HepG2 (cell line): ENCODE measurements around the gene CFAP45. TPM values are rescaled to one million over a fixed set of nuclear protein-coding genes. Genes with fewer than 3 reads are reported as not detected.

ENCODE experiments used
- ATAC-seq: fragments of 200-7000 bp; cut with Tn5 transposase; 3 replicates; pipeline ENCODE4 v1.9.1; 2020; ENCODE audit warnings: mild to moderate bottlenecking, moderate library complexity
- BruUV-seq: library from RNA; stranded (reverse); fragments of 400-500 nt; replicated peaks from 2 replicates; lab custom pipeline; 2021; lab: Mats Ljungman, UMichigan
- CTCF ChIA-PET: fragments of 300-600 bp; formaldehyde crosslinking; extraction: SDS; loops from one replicate; lab custom pipeline; 2021; ENCODE audit warnings: low total read pairs, inconsistent platforms, low intra/inter-chr PET ratio; lab: Yijun Ruan, JAX
- POLR2A ChIA-PET: fragments of 350-600 bp; sonication (Branson Sonifier 250); formaldehyde crosslinking; loops from one replicate; lab custom pipeline; 2020; ENCODE audit warnings: antibody characterized with exemption, inconsistent platforms; lab: Yijun Ruan, JAX
- DNase-seq: peaks from one replicate; pipeline ENCODE4 v3.0.0-alpha.2; 2015; ENCODE audit warnings: low spot score
- FAIRE-seq: peaks from 3 replicates; lab custom pipeline; 2011; peaks lifted over from hg19 to GRCh38; lab: Jason Lieb, UNC
- H2AFZ ChIP-seq: one replicate; pipeline ENCODE4 v1.6.1; 2011; ENCODE audit warnings: low read length, inconsistent platforms
- H3K27ac ChIP-seq: fragments of 300-600 bp; 3 replicates; pipeline ENCODE4 v1.8.0; 2011; ENCODE audit warnings: mixed run types, mild to moderate bottlenecking, mixed read lengths, low read length, inconsistent platforms; ENCODE audit not compliant: insufficient read depth; ENCODE audit errors: extremely low read length
- H3K27me3 ChIP-seq, 2 experiments: fragments of 200-600 bp in 1 of 2; 2 replicates in 1 of 2; 3 replicates in 1 of 2; pipeline versions ENCODE4 v1.6.0 to v1.8.0; 2011; ENCODE audit warnings: low read length in 2 of 2, mild to moderate bottlenecking in 2 of 2, moderate library complexity in 2 of 2, inconsistent platforms in 1 of 2; ENCODE audit not compliant: insufficient read depth in 2 of 2, control insufficient read depth in 1 of 2
- H3K36me3 ChIP-seq, 2 experiments: fragments of 200-600 bp in 1 of 2; replicated peaks in 1 of 2; 2 replicates in 1 of 2; 3 replicates in 1 of 2; pipeline versions ENCODE4 v1.5.1 to v1.8.0; 2011; ENCODE audit warnings: low read length in 2 of 2, inconsistent platforms in 1 of 2; ENCODE audit not compliant: insufficient read depth in 2 of 2, control insufficient read depth in 1 of 2
- H3K4me1 ChIP-seq: 2 replicates; pipeline ENCODE4 v1.5.1; 2012; ENCODE audit warnings: low read length, inconsistent platforms; ENCODE audit not compliant: insufficient read depth
- H3K4me2 ChIP-seq: 2 replicates; pipeline ENCODE4 v1.6.0; 2011; ENCODE audit warnings: low read depth, low read length, inconsistent platforms
- H3K4me3 ChIP-seq, 3 experiments: fragments of 200-600 bp in 1 of 3; sonication (generic), shearing (Covaris generic) in 1 of 3; replicated peaks in 1 of 3; 2 replicates each; pipeline ENCODE4 v1.5.1; 2011 to 2016; ENCODE audit warnings: low read length in 3 of 3, inconsistent platforms in 2 of 3, low read depth in 2 of 3, mild to moderate bottlenecking in 2 of 3, control low read depth in 1 of 3, mixed read lengths in 1 of 3; ENCODE audit not compliant: insufficient read depth in 1 of 3
- H3K79me2 ChIP-seq: one replicate; pipeline ENCODE4 v1.6.1; 2011; ENCODE audit warnings: low read length, inconsistent platforms; ENCODE audit not compliant: insufficient read depth
- H3K9ac ChIP-seq: 2 replicates; pipeline ENCODE4 v1.6.0; 2011; ENCODE audit warnings: mild to moderate bottlenecking, low read depth, low read length, inconsistent platforms; ENCODE audit not compliant: insufficient read depth
- H3K9me3 ChIP-seq: 2 replicates; pipeline ENCODE4 v1.5.1; 2012; ENCODE audit warnings: mild to moderate bottlenecking, low read length
- H4K20me1 ChIP-seq: 2 replicates; pipeline ENCODE4 v1.6.0; 2011; ENCODE audit warnings: inconsistent platforms, mild to moderate bottlenecking, low read length, moderate library complexity; ENCODE audit not compliant: insufficient read depth
- ATF1 ChIP-seq: IDR thresholded peaks from 2 replicates; pipeline ENCODE4 v1.6.1; 2016; ENCODE audit warnings: mild to moderate bottlenecking, control low read depth
- BATF2 ChIP-seq: sonication (generic); formaldehyde crosslinking; IDR thresholded peaks from 2 replicates; pipeline ENCODE4 v1.8.0; 2022; ENCODE audit warnings: mild to moderate bottlenecking, missing genetic modification reagents, moderate library complexity
- CTCF ChIP-seq: sonication (generic); formaldehyde crosslinking; IDR thresholded peaks from 2 replicates; pipeline ENCODE4 v1.5.0; 2020; ENCODE audit warnings: mild to moderate bottlenecking, missing genetic modification reagents, moderate library complexity
- EED ChIP-seq: sonication (generic); formaldehyde crosslinking; IDR thresholded peaks from 2 replicates; pipeline ENCODE4 v1.5.0; 2020; ENCODE audit warnings: mild to moderate bottlenecking, missing genetic modification reagents
- GABPB1 ChIP-seq: IDR thresholded peaks from 2 replicates; pipeline ENCODE4 v1.6.1; 2016; ENCODE audit warnings: mild to moderate bottlenecking, missing genetic modification reagents, moderate library complexity, missing compliant biosample characterization
- GATAD2A ChIP-seq: IDR thresholded peaks from 2 replicates; pipeline ENCODE4 v1.6.1; 2016
- HCFC1 ChIP-seq: fragments of 150-350 bp; IDR thresholded peaks from 2 replicates; pipeline ENCODE4 v1.6.1; 2014; ENCODE audit warnings: low read depth, low read length
- HOXA3 ChIP-seq: sonication (generic); formaldehyde crosslinking; IDR thresholded peaks from 2 replicates; pipeline ENCODE4 v1.5.0; 2020; ENCODE audit warnings: missing genetic modification reagents
- KDM1A ChIP-seq: IDR thresholded peaks from 2 replicates; pipeline ENCODE4 v1.6.1; 2016; ENCODE audit warnings: missing compliant biosample characterization
- MAF1 ChIP-seq: sonication (generic); formaldehyde crosslinking; IDR thresholded peaks from 2 replicates; pipeline ENCODE4 v1.5.0; 2020; ENCODE audit warnings: missing genetic modification reagents, borderline replicate concordance
- MAFG ChIP-seq: sonication (generic); formaldehyde crosslinking; IDR thresholded peaks from 2 replicates; pipeline ENCODE4 v1.5.1; 2020; ENCODE audit warnings: mild to moderate bottlenecking, missing genetic modification reagents
- NFYC ChIP-seq: IDR thresholded peaks from 2 replicates; pipeline ENCODE4 v1.6.1; 2016; ENCODE audit warnings: missing genetic modification reagents, missing compliant biosample characterization
- REPIN1 ChIP-seq: sonication (generic); formaldehyde crosslinking; IDR thresholded peaks from 2 replicates; pipeline ENCODE4 v1.8.0; 2022; ENCODE audit warnings: missing genetic modification reagents, low read depth, mild to moderate bottlenecking, borderline replicate concordance
- RFX3 ChIP-seq: IDR thresholded peaks from 2 replicates; pipeline ENCODE4 v1.6.1; 2016; ENCODE audit warnings: missing biosample characterization, missing genetic modification reagents
- SP2 ChIP-seq: sonication (generic); formaldehyde crosslinking; IDR thresholded peaks from 2 replicates; pipeline ENCODE4 v1.5.1; 2020; ENCODE audit warnings: mild to moderate bottlenecking, missing genetic modification reagents
- SSRP1 ChIP-seq: IDR thresholded peaks from 2 replicates; pipeline ENCODE4 v1.6.1; 2016; ENCODE audit warnings: control low read depth
- STAG1 ChIP-seq: sonication (generic); formaldehyde crosslinking; IDR thresholded peaks from 2 replicates; pipeline ENCODE4 v1.4.0; 2020; ENCODE audit warnings: missing genetic modification reagents
- TFDP2 ChIP-seq: sonication (generic); formaldehyde crosslinking; IDR thresholded peaks from 2 replicates; pipeline ENCODE4 v1.4.0; 2020; ENCODE audit warnings: missing genetic modification reagents
- ZFP1 ChIP-seq: IDR thresholded peaks from 2 replicates; pipeline ENCODE4 v1.6.1; 2016
- ZFX ChIP-seq: sonication (generic); formaldehyde crosslinking; IDR thresholded peaks from 2 replicates; pipeline ENCODE4 v1.4.0; 2020; ENCODE audit warnings: mild to moderate bottlenecking, low read depth, missing genetic modification reagents, moderate library complexity
- ZNF296 ChIP-seq: sonication (generic); formaldehyde crosslinking; conservative IDR thresholded peaks from 2 replicates; pipeline ENCODE4 v1.5.0; 2020; ENCODE audit warnings: mild to moderate bottlenecking, missing genetic modification reagents
- ZNF580 ChIP-seq: IDR thresholded peaks from 2 replicates; pipeline ENCODE4 v1.6.1; 2016; ENCODE audit warnings: low read depth, borderline replicate concordance
- ZNF839 ChIP-seq: sonication (generic); formaldehyde crosslinking; IDR thresholded peaks from 2 replicates; pipeline ENCODE4 v1.4.0; 2020; ENCODE audit warnings: missing genetic modification reagents, mild to moderate bottlenecking, borderline replicate concordance
- ZSCAN29 ChIP-seq: sonication (generic); formaldehyde crosslinking; conservative IDR thresholded peaks from 2 replicates; pipeline ENCODE4 v1.4.0; 2020; ENCODE audit warnings: mild to moderate bottlenecking, missing genetic modification reagents
- WGBS: methylation state at CpG from one replicate; pipeline ENCODE4 v1.1.6; 2017; ENCODE audit warnings: low lambda C conversion rate; 5-methylcytosine and 5-hydroxymethylcytosine counted together
- in situ Hi-C: cut with HindIII; loops from 2 replicates; pipeline ENCODE4 v1.10.0; 2017; ENCODE audit warnings: low pct_unique_long_range_greater_than_20kb; ENCODE audit not compliant: extremely low pct_ligation_motif_present
- intact Hi-C: fragments of 100-400 bp; cut with micrococcal nuclease; formaldehyde crosslinking; loops from one replicate; pipeline ENCODE4 v1.10.0; 2022; ENCODE audit not compliant: unreplicated experiment
- polyA plus RNA-seq, 8 experiments: library from polyadenylated mRNA; depleted of rRNA in 3 of 8; stranded (reverse) in 7 of 8; unstranded in 1 of 8; fragments of >200 nt; fragmentation: Illumina TruSeq in 4 of 8; extraction: Trizol in 4 of 8; gene quantifications; 2 replicates each; pipeline versions ENCODE4 v1.2.1 to v1.2.3, GENCODE V29; 2011 to 2016; ENCODE audit warnings: low read depth in 4 of 8, missing spikeins in 1 of 8, mixed read lengths in 1 of 8; ENCODE audit not compliant: insufficient read depth in 1 of 8
- total RNA-seq, 5 experiments: library from RNA; depleted of rRNA; stranded (reverse); fragments of >200 nt; fragmentation: Illumina TruSeq; extraction: Trizol; gene quantifications; 2 replicates each; pipeline ENCODE4 v1.2.3, GENCODE V29; 2016; ENCODE audit warnings: low read depth in 1 of 5

Gene CFAP45
- total and polyA plus RNA-seq, 2 of the 13 experiments (the other 11 are each of a cell fraction or from before 2014, with no cell fraction given): not detected

GRCh38 chr1:159945483-159946241 lies 45.7 kb upstream of the CFAP45 start, which contains the start of gene IGSF9:
Gene IGSF9, minus strand, starts transcription at chr1:159945613. Its CDS starts 2,159 bp downstream, at chr1:159943454.
- H3K36me3 ChIP-seq: no peaks in the 10 kb centered on the region
- ATAC-seq: peak; percentile 86
- 10% methylated on average over 26 of the region's 58 CpGs for WGBS
- TF ChIP-seq ZSCAN29 (CRISPR knock-in tag): no peak
- no peak for TF ChIP-seq ZNF580 (CRISPR knock-in tag)
- TF ChIP-seq SP2 (CRISPR knock-in tag): 0 out of 2 replicates have a peak, but pooled peaks have one; percentile 43
- peak; percentile 65; the same call in 1 of the 2 replicates for TF ChIP-seq TFDP2
- TF ChIP-seq BATF2: no peak
- peak; percentile 18; the same call in 1 of the 2 replicates for TF ChIP-seq HOXA3
- peak; percentile 28; the same call in 1 of the 2 replicates for TF ChIP-seq ZFX (CRISPR knock-in tag)
- TF ChIP-seq HCFC1: peak; percentile 61
- peak; percentile 71 for TF ChIP-seq RFX3 (CRISPR knock-in tag)
- no peak for TF ChIP-seq KDM1A (CRISPR knock-in tag)
- TF ChIP-seq STAG1 (CRISPR knock-in tag): peak; percentile 43
- no peak for TF ChIP-seq ATF1 (CRISPR knock-in tag)
- TF ChIP-seq GABPB1 (CRISPR knock-in tag): peak; percentile 75; the same call in 1 of the 2 replicates
- TF ChIP-seq NFYC (CRISPR knock-in tag): peak; percentile 74
- TF ChIP-seq ZFP1 (CRISPR knock-in tag): no peak
- TF ChIP-seq MAF1 (CRISPR knock-in tag): no peak
- no peak for TF ChIP-seq REPIN1 (CRISPR knock-in tag)
- TF ChIP-seq CTCF (CRISPR knock-in tag): peak; percentile 76
- TF ChIP-seq EED (CRISPR knock-in tag): no peak
- TF ChIP-seq ZNF839: no peak
- TF ChIP-seq MAFG: no peak
- no peak for TF ChIP-seq SSRP1 (CRISPR knock-in tag)
- no peak for TF ChIP-seq ZNF296 (CRISPR knock-in tag)
- no peak for TF ChIP-seq GATAD2A

More at GRCh38 chr1:159945483-159946241, 45.7 kb upstream of the CFAP45 start, which contains the start of gene IGSF9:
- FAIRE-seq: no peak
- Histone ChIP-seq H3K79me2 (no peaks in the 10 kb centered on the region), H3K4me1 (peaks cover 11% of the 10 kb centered on the region), H3K9me3 (no peaks in the 10 kb centered on the region), H3K4me3 (peak within 1 kb of the TSS; percentile 6 to 58 (median 19); a peak in 3 of 6 replicates), H4K20me1 (no peaks in the 10 kb centered on the region), H3K4me2 (peak within 1 kb of the TSS; percentile 53), H2AFZ (no peak within 1 kb of the TSS), H3K27me3 (peaks cover 10 to 65% of the 10 kb centered on the region in 2 experiments; a peak in 4 of 5 replicates), H3K27ac (no peak within 1 kb of the TSS), H3K9ac (0 out of 2 replicates have a peak within 1 kb of the TSS, but pooled peaks have one; percentile 2)
- ChIA-PET CTCF (interaction anchor here (1.9 kb wide), 1 partner anchor 62 kb away, joined by 4 read pairs; no protein-coding TSS in a partner anchor), POLR2A (no interaction called here)
- in situ Hi-C loops (no loop called here), intact Hi-C loops (no loop called here)
- no TSS peak for BruUV-seq
- DNase-seq: peak; percentile 59
